Measurements from ENCODE around the gene OPA3.

The OPA3 gene

GRCh38 chr19:45494261-45494916, 90.2 kb downstream of the OPA3 start:
- no peak overlapping the region for H2AFZ ChIP-seq (ENCODE audit: low read depth)
- H3K4me3 ChIP-seq (IDR thresholded peaks at IDR 0.05; ENCODE audit: insufficient read depth, low read depth, low read length): no peak overlapping the region
- no peaks in the 10 kb centered on the region for H4K20me1 ChIP-seq (ENCODE audit: insufficient read depth)
- peaks cover 26% of the 10 kb centered on the region for H3K4me1 ChIP-seq (ENCODE audit: low read depth, poor library complexity, severe bottlenecking)
- H3K36me3 ChIP-seq (ENCODE audit: insufficient read depth): no peaks in the 10 kb centered on the region
- peaks cover 67% of the 10 kb centered on the region for H3K27me3 ChIP-seq (ENCODE audit: insufficient read depth, low read depth)
- H3K27ac ChIP-seq: no peak overlapping the region
- no peak for TF ChIP-seq CTCF (conservative IDR thresholded peaks at IDR 0.05; ENCODE audit: low read depth, low read length)
- no peak overlapping the region for H3K9ac ChIP-seq
- no peak overlapping the region for H3K4me2 ChIP-seq
- no peaks in the 10 kb centered on the region for H3K79me2 ChIP-seq (ENCODE audit: insufficient read depth, low read depth)

- H4K20me1 ChIP-seq (ENCODE audit: insufficient read depth): no peaks in the 10 kb centered on the region
- peaks cover 82% of the 10 kb centered on the region for H3K27me3 ChIP-seq (ENCODE audit: insufficient read depth, low read depth)
- H3K79me2 ChIP-seq (ENCODE audit: insufficient read depth, low read depth): no peaks in the 10 kb centered on the region
- no peak overlapping the region for H3K27ac ChIP-seq
- no peak for TF ChIP-seq CTCF (conservative IDR thresholded peaks at IDR 0.05; ENCODE audit: low read depth, low read length)
- peak overlapping the region; percentile 7; the same call in 1 of the 2 replicates for H2AFZ ChIP-seq (ENCODE audit: low read depth)
- no peaks in the 10 kb centered on the region for H3K36me3 ChIP-seq (ENCODE audit: insufficient read depth)
- H3K4me3 ChIP-seq (IDR thresholded peaks at IDR 0.05; ENCODE audit: insufficient read depth, low read depth, low read length): no peak overlapping the region
- peaks cover 19% of the 10 kb centered on the region for H3K4me1 ChIP-seq (ENCODE audit: low read depth, poor library complexity, severe bottlenecking)
- no peak overlapping the region for H3K9ac ChIP-seq
- H3K4me2 ChIP-seq: peak overlapping the region; percentile 52; the same call in 1 of the 2 replicates
Measured at GRCh38 chr19:45492627-45493470, 91.8 kb downstream of the OPA3 start.

GRCh38 chr19:45492137-45492626, 92.4 kb downstream of the OPA3 start:
- Histone ChIP-seq H3K9ac (no peak overlapping the region), H3K36me3 (ENCODE audit: insufficient read depth) (no peaks in the 10 kb centered on the region), H4K20me1 (ENCODE audit: insufficient read depth) (no peaks in the 10 kb centered on the region), H3K4me2 (peak overlapping the region; percentile 52; the same call in 1 of the 2 replicates), H3K4me1 (ENCODE audit: low read depth, poor library complexity, severe bottlenecking) (peaks cover 19% of the 10 kb centered on the region), H3K27me3 (ENCODE audit: insufficient read depth, low read depth) (peaks cover 89% of the 10 kb centered on the region), H3K27ac (no peak overlapping the region), H3K4me3 (IDR thresholded peaks at IDR 0.05; ENCODE audit: insufficient read depth, low read depth, low read length) (no peak overlapping the region), H3K79me2 (ENCODE audit: insufficient read depth, low read depth) (no peaks in the 10 kb centered on the region), H2AFZ (ENCODE audit: low read depth) (no peak overlapping the region)
- no peak for TF ChIP-seq CTCF (conservative IDR thresholded peaks at IDR 0.05; ENCODE audit: low read depth, low read length)

- no peak for TF ChIP-seq CTCF (conservative IDR thresholded peaks at IDR 0.05; ENCODE audit: low read depth, low read length)
- no peaks in the 10 kb centered on the region for H4K20me1 ChIP-seq (ENCODE audit: insufficient read depth)
- no peak overlapping the region for H3K9ac ChIP-seq
- no peaks in the 10 kb centered on the region for H3K79me2 ChIP-seq (ENCODE audit: insufficient read depth, low read depth)
- no peak overlapping the region for H2AFZ ChIP-seq (ENCODE audit: low read depth)
- no peaks in the 10 kb centered on the region for H3K36me3 ChIP-seq (ENCODE audit: insufficient read depth)
- no peak overlapping the region for H3K4me3 ChIP-seq (IDR thresholded peaks at IDR 0.05; ENCODE audit: insufficient read depth, low read depth, low read length)
- peaks cover 81% of the 10 kb centered on the region for H3K27me3 ChIP-seq (ENCODE audit: insufficient read depth, low read depth)
- no peak overlapping the region for H3K4me2 ChIP-seq
- no peak overlapping the region for H3K27ac ChIP-seq
- H3K4me1 ChIP-seq (ENCODE audit: low read depth, poor library complexity, severe bottlenecking): peaks cover 28% of the 10 kb centered on the region
Measured at GRCh38 chr19:45489216-45489855, 95.3 kb downstream of the OPA3 start.
